Dedifferentiated amniotic fluid mesenchymal stem cell (primary cell): Measurements from ENCODE around the gene UBE2O.

ENCODE experiments used
- DNase-seq: peaks from one replicate; pipeline ENCODE4 v3.0.0-alpha.2; 2016; ENCODE audit errors: extremely low spot score

The UBE2O gene

DNA sequence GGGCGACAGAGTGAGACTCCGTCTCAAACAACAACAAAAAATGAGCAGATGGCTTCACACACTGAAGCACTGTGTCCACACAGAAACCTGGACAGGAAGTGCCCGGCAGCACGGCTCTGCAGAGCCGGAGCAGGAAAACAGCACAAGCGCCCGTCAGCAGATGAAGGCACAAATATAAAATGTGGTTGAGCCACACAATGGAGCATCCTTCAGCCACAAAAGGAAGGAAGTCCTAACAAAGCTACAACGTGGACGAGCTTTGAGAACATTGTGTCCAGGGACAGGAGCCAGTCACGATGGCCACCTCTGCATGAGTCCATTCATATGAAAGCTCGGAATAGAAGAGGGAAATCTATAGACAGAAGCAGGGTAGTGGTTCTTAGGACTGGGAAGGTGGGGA lies 32.6 kb upstream of the UBE2O start:
- no peak for DNase-seq

DNA sequence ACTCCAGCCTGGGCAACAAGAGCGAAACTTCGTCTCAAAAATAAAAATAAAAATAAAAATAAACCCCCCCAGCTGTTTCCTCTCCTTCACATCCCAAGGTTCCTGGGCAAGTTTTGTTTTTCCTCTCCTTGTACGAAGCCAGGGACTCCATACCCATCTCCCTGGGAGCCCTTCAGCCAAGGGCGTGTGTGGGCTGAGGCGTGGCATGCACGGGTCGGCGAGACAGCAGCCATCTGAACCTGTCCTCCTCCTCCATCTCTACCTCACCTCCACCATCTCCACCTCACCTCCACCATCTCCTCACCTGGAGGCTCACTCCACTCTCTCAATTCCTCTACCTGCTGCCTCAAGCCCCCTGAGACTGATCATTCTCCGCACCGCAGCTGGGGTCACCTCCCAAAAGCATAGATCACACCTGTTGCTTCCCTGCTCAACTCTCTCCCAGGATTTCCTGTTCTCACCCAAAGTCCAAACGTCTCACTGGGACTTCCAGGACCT lies 31.3 kb upstream of the UBE2O start:
- no peak for DNase-seq

DNA sequence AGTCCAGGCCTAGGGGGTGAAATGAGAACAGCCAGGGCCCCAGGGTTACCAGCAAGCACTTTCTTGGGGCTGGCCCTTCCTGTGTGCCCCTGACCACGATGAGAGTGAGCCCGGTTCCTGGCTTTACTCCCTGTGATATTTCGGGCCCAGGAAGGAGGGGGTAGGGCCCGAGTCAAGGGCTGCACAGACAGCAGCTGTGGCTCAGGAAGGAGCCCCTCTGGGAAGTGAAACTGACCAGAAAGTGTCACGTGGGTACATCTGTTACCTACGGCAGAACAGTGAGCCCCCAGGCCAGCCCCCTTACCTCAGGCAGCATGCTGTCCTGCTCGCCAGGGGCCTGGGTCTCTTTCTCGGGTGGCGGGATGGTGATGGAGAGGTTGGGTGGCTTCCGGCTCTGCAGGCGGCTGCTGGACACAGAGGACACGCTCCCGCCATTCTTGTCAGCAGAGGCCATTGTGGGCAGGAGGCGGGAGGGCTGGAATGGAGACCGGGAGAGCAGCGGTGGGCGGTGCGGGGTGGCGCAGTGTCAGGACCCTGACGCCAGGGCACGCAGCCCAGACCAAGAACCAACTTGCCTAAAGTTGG lies 28.2 kb upstream of the UBE2O start:
- no peak for DNase-seq

DNA sequence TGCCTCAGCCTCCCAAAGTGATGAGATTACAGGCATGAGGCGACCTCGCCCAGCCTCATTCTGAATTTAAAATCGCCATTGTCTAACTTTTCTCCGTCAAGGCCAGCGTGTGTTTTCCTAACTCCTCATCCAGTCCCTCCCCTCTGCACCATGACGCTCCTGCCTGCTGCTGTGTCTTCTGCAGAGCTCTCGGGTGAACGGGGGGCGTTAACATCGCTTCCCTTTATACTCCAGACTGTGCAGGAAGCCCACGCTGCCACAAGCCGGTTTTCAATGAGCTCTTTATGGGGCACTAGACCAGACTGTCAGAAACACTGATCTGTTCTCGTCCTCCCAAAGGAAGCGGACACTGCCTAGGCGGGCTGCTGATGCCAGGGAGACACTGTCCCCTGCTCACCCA lies 27.7 kb upstream of the UBE2O start:
- DNase-seq: no peak

DNA sequence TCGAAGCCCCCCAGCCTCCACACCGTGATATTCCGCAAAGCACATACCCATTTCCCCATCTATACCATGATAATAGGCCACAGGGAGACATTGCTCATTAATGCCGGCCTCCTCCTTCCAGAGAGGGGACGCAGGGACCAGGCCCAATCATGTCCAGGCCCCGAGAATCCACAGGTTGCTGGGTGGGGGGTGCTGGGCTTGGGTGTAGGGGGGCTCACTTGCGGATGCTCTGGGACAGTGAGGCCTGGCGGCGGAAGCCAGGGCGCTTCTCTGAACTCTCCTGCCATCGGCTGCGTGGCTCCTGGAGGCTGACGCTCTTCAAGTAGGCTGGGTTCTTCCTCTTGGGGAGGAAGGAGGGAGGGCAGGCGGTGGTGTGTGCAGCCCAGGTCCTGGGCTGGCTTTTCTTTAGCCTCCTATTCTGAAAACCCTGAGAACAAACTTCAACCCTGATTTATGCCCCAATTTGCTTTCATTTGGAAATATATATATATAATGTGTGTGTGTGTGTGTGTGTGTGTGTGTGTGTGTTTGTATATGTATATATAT lies 26.6 kb upstream of the UBE2O start:
- DNase-seq: no peak

DNA sequence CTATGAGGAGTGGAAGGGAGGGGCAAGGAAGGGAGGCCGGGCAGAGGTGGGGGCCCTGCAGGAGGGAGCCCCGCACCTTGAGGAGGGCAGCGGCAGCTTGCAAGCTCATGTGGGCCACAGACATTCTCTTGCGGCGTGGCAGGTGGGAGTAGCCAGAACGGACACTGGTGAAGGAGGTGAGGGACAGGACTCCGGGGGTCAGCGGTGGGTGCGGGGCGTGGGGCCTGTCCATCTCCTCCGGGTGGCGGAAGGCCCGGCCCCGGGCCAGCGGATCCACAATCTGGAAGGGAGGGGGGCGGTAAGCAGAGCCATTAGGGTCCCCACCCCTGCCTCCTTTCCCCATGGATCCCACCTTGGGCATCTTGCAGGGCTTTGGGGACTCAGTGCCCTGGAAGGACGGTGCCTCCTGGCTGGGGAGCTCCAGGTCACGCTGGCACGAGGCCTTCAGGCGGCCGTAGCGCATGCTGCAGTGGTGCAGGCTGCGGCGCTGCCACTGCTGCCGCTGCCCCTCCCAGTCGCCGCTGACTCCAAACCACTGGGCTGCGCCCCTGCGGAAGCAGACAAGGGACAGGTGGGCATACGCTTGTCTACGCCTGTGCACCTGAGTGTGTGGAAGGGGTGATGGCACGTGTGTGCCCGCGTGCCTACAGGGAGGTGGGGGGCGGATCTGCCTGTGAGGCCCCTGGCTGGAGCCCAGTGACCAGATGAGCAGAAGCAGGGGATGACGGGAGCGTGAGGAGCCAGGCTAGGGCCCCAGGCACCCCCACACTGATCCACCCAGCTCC lies 26.0 kb upstream of the UBE2O start:
- DNase-seq: no peak

DNA sequence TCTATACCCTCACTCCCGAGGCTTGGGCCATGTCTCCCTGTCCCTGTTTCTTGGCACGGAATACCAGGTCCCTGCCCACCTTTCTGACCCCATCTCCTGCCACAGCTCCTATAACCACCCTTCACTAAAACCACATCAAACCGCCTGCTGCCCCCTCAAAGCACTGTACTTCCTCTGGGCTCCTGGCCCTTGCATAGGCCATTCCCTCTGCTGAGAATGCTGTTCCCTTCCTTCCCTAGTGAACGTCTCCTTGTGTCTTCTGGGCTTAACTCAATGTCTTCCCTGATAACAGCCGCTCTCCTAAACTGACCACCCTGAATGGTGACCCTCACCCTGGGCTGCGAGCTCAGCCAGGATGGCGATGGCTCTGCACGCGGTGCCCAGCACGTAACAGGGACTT lies 25.1 kb upstream of the UBE2O start:
- DNase-seq: no peak

DNA sequence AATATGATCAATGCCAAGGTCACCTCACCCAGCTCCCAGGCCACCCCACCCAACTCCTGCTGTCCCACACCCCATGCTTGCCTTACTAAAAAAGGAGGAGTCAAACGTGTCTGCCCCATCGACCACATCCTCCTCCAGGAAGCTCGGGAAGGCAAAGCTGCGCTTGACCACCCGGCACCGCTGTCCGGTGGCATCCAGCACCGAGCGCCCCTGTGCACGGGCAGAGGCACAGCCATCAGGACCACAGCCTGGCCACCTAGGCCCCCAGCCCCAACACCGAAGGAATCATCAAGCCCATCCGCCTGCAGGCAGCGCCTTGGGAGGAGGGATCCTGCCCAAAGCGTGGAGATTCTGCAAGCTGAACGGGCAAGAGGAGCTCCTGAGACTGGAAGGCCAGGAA lies 24.6 kb upstream of the UBE2O start:
- DNase-seq: no peak

DNA sequence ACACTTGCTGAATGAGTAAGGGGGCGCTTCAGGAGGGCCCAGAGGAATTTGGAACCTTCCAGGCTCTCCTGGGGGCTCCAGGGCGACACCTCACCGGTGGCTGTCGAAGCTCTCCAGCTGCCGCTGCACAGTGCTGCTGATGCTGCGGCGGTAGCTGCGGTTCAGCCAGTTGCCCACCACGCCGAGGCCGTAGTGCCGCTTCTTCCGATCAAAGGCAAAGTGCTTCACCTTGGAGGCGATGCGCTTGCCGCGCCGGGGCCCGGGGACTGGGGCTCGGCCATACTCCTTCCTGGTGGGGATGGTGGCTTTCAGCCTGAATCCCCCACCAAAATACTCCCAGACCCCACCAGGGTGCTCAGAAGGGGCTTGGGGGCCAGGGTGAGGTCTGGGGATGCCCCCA lies 23.8 kb upstream of the UBE2O start:
- no peak for DNase-seq

DNA sequence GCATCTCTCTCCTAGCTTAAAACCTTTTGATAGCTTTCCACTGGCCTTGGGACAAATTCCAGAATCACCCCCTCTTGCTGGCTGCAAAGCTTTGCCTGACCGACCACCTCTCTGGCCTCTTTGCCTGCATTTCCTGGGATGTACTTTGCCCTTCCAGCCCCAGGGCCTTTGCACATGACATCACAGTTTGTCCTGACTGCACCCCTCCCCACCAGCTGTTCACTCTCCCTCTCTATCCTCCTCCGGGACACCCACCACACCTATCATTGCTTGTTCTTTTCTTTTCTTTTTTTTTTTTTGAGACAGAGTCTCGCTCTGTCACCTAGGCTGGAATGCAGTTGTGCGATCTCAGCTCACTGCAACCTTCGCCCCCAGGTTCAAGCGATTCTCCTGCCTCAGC lies 22.4 kb upstream of the UBE2O start:
- DNase-seq: no peak

DNA sequence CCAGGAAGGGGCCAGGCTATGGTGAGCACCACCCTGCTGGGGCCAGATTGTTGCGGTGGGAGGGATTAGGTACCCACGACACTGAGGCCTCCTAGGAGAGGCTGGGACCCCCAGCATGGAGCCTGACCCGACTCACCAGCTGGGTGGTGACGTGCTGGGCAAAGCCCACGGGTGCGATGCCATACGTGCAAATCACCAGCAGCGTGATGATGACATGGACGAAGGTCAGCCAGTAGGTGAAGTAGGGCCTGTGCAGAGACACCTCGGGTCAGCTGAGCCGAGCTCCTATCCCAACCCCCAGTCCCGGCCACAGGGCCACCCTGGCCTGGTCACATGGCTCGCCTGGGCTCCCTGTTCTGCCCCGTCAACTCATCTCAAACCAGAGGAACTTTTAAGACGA lies 21.9 kb upstream of the UBE2O start:
- DNase-seq: no peak

DNA sequence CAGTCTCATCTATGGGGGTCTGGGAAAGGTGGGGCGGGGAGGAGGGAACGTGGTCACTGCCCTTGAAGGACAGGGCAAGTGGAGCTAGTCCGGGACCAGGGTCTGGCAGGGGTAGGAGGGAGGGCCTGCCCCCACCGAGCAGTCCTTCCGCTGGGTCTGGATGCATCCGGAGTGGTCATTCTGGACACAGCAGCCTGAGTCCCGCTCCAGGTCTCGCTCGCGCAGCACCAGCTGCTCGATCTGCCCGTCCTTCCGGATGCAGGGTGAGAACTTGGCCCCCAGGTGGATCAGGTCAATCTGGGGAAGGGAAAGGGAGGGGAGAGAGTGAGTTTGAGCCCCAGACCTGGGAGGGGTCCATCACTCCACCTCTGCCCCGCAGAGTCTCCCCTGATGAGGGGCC lies 21.3 kb upstream of the UBE2O start:
- DNase-seq: no peak

DNA sequence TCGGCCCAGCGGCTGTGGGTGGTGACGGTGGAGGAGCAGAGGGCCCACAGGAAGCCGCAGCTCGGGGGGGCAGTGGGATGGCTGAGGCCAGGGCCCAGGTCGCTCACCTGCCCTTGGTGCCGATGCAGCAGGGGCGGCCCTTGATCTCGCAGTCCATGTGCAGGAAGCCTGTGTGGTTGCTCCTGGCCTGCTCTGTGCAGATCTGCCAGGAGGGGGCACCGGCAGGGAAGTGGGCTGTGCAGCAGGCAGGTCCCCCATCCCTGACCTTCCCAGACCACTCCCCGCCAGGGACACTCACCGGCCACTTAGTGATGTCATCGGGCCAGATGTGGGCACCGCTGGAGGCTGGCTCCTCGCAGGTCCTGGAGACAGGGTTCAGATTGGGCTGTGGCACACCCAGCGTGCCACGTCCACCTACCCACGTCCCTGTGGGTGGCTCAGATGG lies 20.6 kb upstream of the UBE2O start:
- no peak for DNase-seq

DNA sequence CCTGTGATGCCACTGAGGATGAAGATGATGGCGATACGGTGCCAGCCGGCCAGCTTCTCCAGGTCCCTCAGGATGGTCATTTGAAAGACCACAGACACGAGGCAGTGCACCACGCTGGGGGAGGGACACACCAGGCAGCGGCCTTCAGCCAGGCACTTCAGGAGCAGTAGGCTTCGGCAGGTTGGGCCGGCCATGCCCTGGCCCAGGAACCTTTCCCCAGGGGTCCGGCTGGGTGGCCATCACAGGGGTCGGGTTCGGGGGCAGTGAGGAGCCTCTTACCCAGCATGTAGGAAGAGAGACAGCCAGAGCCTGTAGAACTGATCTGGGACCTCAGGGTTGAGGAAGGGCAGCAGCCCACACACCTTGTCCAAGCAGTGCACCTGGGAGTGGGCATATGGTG lies 19.8 kb upstream of the UBE2O start:
- DNase-seq: no peak

DNA sequence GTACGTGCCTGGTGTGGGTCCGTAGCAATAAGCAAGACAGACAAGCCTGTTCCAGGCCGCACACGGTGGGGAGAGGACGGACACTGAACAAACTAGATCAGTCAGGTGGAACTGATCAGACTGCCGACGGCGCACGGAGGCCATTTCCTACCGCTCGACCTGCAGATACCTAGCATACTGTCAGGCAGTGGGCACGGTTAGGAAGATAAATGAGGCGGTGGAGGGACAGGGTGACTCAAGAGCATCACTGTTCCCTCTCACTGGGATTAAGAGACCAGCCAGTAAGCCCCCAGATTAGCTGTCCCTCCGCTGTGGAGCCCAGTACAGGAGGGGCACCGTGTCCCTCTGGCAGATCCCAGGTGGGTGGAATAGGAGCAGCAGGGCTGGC lies 19.3 kb upstream of the UBE2O start:
- DNase-seq: no peak

DNA sequence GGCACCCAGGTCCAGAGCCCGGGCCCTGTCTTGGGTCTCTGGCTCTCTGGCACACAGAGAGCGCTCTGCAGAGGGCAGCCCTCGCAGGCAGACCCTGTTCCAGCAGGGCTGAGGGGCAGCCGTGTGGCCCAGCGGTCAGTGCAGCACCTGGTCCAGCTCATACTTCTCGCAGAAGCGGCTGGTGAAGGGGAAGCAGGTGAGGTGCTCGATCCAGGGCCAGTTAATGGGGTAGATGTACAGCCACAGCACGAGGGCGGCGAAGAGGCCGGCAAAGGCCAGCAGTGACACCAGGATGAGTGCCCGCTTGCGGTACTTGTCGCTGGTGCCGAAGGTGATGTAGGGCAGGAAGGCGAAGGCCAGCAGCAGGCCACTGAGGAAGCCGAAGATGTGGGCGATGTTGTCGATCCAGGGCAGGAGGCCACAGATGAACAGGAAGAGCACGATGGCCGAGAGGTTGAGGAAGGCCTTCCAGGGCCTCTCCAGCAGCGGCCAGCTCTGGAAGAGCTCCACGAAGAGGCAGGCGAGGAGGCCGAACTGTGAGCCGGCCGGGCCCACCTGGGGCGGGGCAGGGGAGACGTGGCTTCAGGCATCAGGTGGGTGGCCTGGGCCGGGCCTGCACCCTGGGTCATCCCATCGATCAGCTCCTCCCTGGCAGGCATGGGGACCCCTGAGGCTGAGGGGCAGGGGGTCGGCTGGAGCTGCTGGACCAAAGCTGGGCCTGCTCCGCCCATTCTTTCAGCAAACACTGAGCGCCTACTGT lies 18.7 kb upstream of the UBE2O start:
- no peak for DNase-seq

DNA sequence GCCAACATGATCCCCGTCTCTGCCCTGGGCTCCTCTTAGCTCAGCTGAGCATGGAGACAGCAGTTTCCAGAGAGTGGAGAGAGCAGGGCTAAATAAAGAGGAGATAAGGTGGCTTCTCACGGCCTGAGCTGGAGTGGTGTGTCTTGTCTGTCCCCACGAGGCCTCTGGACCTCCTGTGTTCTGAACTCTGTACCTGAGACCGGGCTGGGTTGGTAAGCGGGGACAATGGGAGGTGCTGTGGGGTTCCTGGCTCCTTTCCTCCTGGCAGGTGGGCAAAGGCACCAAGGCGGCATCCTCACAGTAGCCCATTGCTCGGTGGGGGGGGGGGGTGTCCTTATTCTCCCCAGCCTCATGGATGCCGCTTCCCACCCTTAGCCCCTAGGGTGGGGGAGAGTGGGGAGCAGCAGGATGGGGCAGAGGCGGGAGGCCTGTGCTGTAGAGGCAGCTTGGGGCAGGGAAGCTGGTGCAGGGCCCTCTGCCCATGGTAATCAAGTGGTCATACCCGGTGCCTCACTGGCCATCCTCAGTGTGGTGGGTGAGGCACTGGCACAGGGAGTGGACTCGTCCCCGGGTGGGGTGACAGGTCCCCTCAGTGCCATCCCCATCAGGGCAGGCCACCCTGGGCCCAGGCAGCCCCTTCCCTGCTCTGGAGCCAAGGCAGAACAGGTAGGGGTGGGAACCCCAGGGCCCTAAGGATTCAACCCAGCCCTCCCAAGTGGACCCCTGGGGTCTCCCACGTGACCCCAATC lies 17.2 kb upstream of the UBE2O start:
- DNase-seq: no peak

DNA sequence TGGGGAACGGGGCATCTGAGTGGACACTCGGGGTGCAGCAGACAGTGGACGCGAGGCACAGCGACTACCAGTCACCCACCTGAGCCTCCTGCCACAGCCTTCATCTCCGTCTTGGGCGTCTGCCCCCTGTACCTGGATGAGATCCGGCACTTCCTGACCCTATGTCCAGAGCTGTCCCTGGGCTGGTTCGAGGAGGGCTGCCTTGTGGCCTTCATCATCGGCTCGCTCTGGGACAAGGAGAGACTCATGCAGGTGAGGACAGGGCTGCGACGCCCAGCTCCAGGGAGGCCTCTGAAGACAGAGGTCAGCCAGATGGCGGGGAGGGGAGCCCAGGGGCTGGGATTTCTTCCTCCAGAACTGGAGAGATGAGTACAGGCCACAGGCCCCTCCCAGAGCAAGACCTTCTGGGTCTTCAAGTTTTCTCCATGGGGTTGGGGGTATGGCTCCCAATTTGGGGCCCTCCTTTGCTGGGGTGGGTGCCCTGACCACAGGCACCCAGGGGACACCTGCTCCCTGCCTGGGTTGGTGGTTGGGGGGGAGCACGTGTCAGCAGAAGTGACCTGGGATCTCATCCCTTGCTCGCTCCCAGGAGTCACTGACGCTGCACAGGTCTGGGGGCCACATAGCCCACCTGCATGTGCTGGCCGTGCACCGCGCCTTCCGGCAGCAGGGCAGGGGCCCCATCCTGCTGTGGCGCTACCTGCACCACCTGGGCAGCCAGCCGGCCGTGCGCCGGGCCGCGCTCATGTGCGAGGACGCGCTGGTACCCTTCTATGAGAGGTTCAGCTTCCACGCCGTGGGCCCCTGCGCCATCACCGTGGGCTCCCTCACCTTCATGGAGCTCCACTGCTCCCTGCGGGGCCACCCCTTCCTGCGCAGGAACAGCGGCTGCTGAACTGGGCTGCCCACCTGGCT lies 16.4 kb upstream of the UBE2O start:
- DNase-seq: no peak

DNA sequence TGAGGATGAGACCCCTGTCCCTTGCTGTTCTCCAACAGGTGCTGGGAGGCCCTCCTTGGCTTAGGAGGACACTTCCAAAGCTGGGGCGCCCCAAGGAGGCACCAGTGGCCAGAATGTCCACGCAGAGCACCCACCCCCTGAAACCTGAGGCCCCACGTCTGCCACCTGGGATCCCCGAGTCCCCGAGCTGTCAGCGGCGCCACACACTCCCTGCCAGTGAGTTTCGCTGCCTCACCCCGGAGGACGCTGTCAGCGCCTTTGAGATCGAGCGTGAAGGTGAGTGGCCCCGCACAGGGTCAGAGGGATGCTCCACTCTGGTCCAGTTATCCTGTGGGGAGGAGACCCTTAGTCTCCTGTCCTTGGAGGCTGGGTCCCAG lies 15.7 kb upstream of the UBE2O start:
- no peak for DNase-seq

DNA sequence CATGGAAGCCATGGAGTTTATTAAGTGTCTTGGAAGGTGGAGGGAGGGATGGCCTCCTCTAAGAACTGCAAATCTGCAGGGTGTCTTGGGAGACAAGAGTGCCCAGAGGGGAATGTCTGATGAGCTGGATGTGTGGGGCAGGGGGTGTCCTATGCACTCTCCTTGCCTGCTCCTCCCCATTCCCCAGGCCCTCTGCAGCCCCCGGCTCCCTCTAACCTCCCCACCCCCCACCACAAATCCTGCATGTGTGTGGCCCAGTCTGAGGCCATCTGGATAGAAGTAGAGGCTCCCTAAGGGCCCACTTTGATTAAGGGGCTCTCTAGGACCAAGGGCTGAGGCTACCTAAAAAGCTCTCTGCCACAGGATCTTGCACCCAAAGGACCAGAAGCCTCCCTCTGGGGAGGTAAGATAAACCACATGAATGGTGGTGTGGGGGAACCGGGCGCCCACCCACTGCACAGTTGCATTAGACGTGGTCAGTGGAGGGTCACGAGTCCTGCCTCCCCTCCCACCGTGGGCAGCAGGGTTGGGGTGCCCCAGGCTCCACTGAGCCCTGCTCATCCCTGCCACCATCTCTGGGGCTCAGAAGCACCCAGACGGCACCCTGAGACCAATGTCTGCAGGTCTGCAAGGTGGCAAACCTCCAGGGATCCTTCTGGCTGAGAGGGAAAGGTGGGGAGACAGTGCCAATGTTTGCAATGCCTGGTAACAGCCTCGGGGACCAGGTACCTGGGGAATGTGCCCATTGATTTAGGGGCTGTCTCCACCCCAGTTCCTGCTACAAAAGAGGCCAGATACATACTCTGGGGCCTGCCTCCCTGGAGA lies 15.1 kb upstream of the UBE2O start:
- no peak for DNase-seq
